Ramos (cell line): ENCODE data around the gene ANKRD29.

Experiments
- in situ Hi-C: fragments of 300-500 bp; cut with MboI; formaldehyde crosslinking; loops from one replicate; pipeline ENCODE4 v1.14.3; 2022; ENCODE audit warnings: low sequenced_read_pairs; ENCODE audit not compliant: unreplicated experiment

The ANKRD29 gene

GRCh38 chr18:23585897-23586248 lies 76.8 kb downstream of the ANKRD29 start:
- in situ Hi-C loops: no loop called here

- in situ Hi-C loops: no loop called here
These were observed 77.5 kb downstream of the ANKRD29 start for GRCh38 chr18:23585007-23585871.

- in situ Hi-C loops: no loop called here
These were observed 78.4 kb downstream of the ANKRD29 start for GRCh38 chr18:23584019-23584983.

GRCh38 chr18:23583071-23583865 lies 79.4 kb downstream of the ANKRD29 start:
- in situ Hi-C loops: no loop called here

GRCh38 chr18:23580677-23581367 lies 81.9 kb downstream of the ANKRD29 start:
- in situ Hi-C loops: no loop called here

GRCh38 chr18:23578891-23579653 lies 83.6 kb downstream of the ANKRD29 start:
- in situ Hi-C loops: loop anchor here (5.0 kb wide), 1 partner anchor 67 kb away; no protein-coding TSS in a partner anchor

GRCh38 chr18:23578067-23578701 lies 84.5 kb downstream of the ANKRD29 start:
- in situ Hi-C loops: loop anchor here (5.0 kb wide), 1 partner anchor 66 kb away; no protein-coding TSS in a partner anchor

- in situ Hi-C loops: loop anchor here (5.0 kb wide), 1 partner anchor 65 kb away; no protein-coding TSS in a partner anchor
These were observed 85.2 kb downstream of the ANKRD29 start for GRCh38 chr18:23577521-23577920.

GRCh38 chr18:23575309-23575651 lies 87.4 kb downstream of the ANKRD29 start:
- in situ Hi-C loops: loop anchor here (5.0 kb wide), 1 partner anchor 63 kb away; no protein-coding TSS in a partner anchor

GRCh38 chr18:23574611-23575308 lies 88.0 kb downstream of the ANKRD29 start:
- in situ Hi-C loops: loop anchor here (5.0 kb wide), 1 partner anchor 62 kb away; no protein-coding TSS in a partner anchor

- in situ Hi-C loops: no loop called here
These were observed 88.9 kb downstream of the ANKRD29 start for GRCh38 chr18:23573626-23574431.

GRCh38 chr18:23573020-23573419 lies 89.7 kb downstream of the ANKRD29 start:
- in situ Hi-C loops: no loop called here

- in situ Hi-C loops: no loop called here
These were observed 90.1 kb downstream of the ANKRD29 start for GRCh38 chr18:23572570-23572969.

GRCh38 chr18:23572012-23572411 lies 90.7 kb downstream of the ANKRD29 start:
- in situ Hi-C loops: no loop called here

GRCh38 chr18:23570912-23571504 lies 91.7 kb downstream of the ANKRD29 start:
- in situ Hi-C loops: no loop called here

GRCh38 chr18:23569299-23570063 lies 93.2 kb downstream of the ANKRD29 start:
- in situ Hi-C loops: no loop called here
